ENCODE measurements around the gene DOCK2. TPM values are rescaled to one million over a fixed set of nuclear protein-coding genes. Genes with fewer than 3 reads are reported as not detected.

Gene DOCK2
- total RNA-seq, 4 donors from 2014 or later, result 2.3 to 11.2 (median 3.2) TPM

DNA sequence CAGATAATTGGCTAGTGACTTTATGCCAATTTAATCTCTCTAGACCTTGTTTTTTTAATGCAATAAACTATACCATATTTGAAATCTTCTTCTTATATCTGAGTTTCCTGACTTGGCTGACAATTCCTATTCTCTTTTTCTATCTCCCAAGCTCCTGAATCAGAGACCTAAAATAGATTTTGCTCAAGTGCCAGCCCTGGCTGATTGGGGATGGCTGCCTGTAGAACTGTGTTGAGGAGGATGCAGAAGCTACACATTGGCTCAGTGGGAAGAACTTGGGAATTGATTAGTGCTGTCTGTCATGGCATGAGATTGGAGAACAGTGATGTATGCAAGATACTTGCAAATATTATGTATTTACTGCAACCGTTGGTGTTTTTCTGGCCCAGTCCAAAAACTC lies 210.4 kb downstream of the DOCK2 start:
- TF ChIP-seq POLR2AphosphoS5 (IDR thresholded peaks at IDR 0.05), result no peak
- TF ChIP-seq EP300 (IDR thresholded peaks at IDR 0.05), result no peak
- no peak for TF ChIP-seq POLR2A (IDR thresholded peaks at IDR 0.05)
- TF ChIP-seq, protein P1, sequence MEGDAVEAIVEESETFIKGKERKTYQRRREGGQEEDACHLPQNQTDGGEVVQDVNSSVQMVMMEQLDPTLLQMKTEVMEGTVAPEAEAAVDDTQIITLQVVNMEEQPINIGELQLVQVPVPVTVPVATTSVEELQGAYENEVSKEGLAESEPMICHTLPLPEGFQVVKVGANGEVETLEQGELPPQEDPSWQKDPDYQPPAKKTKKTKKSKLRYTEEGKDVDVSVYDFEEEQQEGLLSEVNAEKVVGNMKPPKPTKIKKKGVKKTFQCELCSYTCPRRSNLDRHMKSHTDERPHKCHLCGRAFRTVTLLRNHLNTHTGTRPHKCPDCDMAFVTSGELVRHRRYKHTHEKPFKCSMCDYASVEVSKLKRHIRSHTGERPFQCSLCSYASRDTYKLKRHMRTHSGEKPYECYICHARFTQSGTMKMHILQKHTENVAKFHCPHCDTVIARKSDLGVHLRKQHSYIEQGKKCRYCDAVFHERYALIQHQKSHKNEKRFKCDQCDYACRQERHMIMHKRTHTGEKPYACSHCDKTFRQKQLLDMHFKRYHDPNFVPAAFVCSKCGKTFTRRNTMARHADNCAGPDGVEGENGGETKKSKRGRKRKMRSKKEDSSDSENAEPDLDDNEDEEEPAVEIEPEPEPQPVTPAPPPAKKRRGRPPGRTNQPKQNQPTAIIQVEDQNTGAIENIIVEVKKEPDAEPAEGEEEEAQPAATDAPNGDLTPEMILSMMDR (IDR thresholded peaks at IDR 0.05), result no peak

GRCh38 chr5:169848271-169848670 lies 211.2 kb downstream of the DOCK2 start:
- H3K36me3 ChIP-seq, result no peaks in the 10 kb centered on the region
- peaks cover 4% of the 10 kb centered on the region for H3K9me3 ChIP-seq
- H3K4me3 ChIP-seq, result no peak overlapping the region
- no peaks in the 10 kb centered on the region for H3K27me3 ChIP-seq
- WGBS, result 35% methylated on average over 3 of the region's 3 CpGs
- no peak for DNase-seq (ENCODE audit: low spot score in 2 of 2)
- no peak overlapping the region for H3K27ac ChIP-seq
- TF ChIP-seq EP300 (IDR thresholded peaks at IDR 0.05) (no peak), POLR2AphosphoS5 (IDR thresholded peaks at IDR 0.05) (no peak), POLR2A (IDR thresholded peaks at IDR 0.05) (no peak)
- TF ChIP-seq, protein P1 (IDR thresholded peaks at IDR 0.05), result no peak
- H3K4me1 ChIP-seq, result no peaks in the 10 kb centered on the region

More for the DNA sequence above, 210.4 kb downstream of the DOCK2 start:
- Histone ChIP-seq H3K27ac (no peak overlapping the region), H3K4me3 (no peak overlapping the region), H3K4me1 (no peaks in the 10 kb centered on the region), H3K36me3 (no peaks in the 10 kb centered on the region), H3K27me3 (no peaks in the 10 kb centered on the region), H3K9me3 (peaks cover 4% of the 10 kb centered on the region)
- no peak for DNase-seq (ENCODE audit: low spot score in 2 of 2)
- WGBS, result 71% methylated on average over 1 of the region's 1 CpG

DNA sequence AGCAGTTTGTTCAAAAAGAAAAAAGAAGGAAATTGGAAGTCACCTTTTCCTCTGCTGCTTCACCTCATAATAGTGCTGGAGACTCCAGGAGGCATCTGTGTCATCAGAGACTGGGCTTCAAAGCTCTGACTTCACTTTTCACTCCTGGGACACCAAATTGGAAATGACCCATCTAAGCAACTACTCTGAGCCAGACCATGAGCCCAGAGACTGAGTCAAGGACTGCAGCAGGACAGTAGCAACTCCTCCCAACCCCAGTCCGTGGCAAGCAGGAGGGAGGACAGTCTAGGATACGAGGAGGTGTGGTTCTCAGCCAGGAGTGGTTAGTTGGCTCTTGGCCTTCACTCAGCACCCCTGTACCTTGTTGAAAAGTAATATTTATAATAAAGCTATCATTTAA lies 211.7 kb downstream of the DOCK2 start:
- no peaks in the 10 kb centered on the region for H3K36me3 ChIP-seq
- H3K4me3 ChIP-seq, result no peak overlapping the region
- H3K4me1 ChIP-seq, result no peaks in the 10 kb centered on the region
- TF ChIP-seq EP300 (IDR thresholded peaks at IDR 0.05) (no peak), POLR2A (IDR thresholded peaks at IDR 0.05) (no peak), POLR2AphosphoS5 (IDR thresholded peaks at IDR 0.05) (no peak)
- H3K27me3 ChIP-seq, result no peaks in the 10 kb centered on the region
- 83% methylated on average over 2 of the region's 2 CpGs for WGBS
- DNase-seq (ENCODE audit: low spot score in 2 of 2), result no peak
- H3K9me3 ChIP-seq, result peaks cover 4% of the 10 kb centered on the region
- H3K27ac ChIP-seq, result no peak overlapping the region

- peaks cover 4% of the 10 kb centered on the region for H3K9me3 ChIP-seq
- TF ChIP-seq EP300 (IDR thresholded peaks at IDR 0.05), result no peak
- TF ChIP-seq POLR2A (IDR thresholded peaks at IDR 0.05), result no peak
- TF ChIP-seq, protein P1 (IDR thresholded peaks at IDR 0.05), result no peak
- no peak for TF ChIP-seq POLR2AphosphoS5 (IDR thresholded peaks at IDR 0.05)
- H3K36me3 ChIP-seq, result no peaks in the 10 kb centered on the region
- no peak overlapping the region for H3K27ac ChIP-seq
- no peak overlapping the region for H3K4me3 ChIP-seq
- WGBS, result 92% methylated on average over 2 of the region's 2 CpGs
- DNase-seq (ENCODE audit: low spot score in 2 of 2), result no peak
- H3K4me1 ChIP-seq, result no peaks in the 10 kb centered on the region
- H3K27me3 ChIP-seq, result no peaks in the 10 kb centered on the region
Measured at GRCh38 chr5:169850409-169850808, 213.3 kb downstream of the DOCK2 start.

DNA sequence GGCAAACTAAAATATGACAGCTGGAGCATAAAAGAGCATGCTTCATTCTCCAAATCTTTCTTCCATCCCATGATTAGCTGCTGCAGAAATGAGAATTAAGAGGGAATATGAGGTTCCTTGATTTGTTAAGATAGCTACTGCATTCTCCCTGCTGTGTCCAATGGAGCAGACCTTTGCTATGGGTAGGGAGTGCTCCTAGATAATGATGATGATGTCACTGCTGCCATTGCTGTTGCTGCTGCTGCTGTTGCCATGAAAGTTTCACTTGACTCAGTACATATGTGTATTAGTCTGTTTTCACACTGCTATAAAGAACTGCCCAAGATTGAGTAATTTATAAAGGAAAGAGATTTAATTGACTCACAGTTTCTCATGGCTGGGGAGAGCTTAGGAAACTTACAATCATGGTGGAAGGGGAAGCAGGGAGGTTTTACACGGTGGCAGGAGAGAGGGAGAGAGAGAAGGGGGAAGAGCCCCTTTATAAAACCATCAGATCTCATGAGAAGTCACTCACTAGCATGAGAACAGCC lies 214.3 kb downstream of the DOCK2 start:
- no peak overlapping the region for H3K27ac ChIP-seq

More for the DNA sequence above, 214.3 kb downstream of the DOCK2 start:
- Histone ChIP-seq H3K9me3 (peaks cover 4% of the 10 kb centered on the region), H3K36me3 (no peaks in the 10 kb centered on the region), H3K4me1 (no peaks in the 10 kb centered on the region), H3K27me3 (no peaks in the 10 kb centered on the region), H3K4me3 (no peak overlapping the region)
- TF ChIP-seq POLR2A (IDR thresholded peaks at IDR 0.05), result no peak
- TF ChIP-seq, protein P1 (IDR thresholded peaks at IDR 0.05), result no peak
- no peak for TF ChIP-seq POLR2AphosphoS5 (IDR thresholded peaks at IDR 0.05)
- TF ChIP-seq EP300 (IDR thresholded peaks at IDR 0.05), result no peak
- WGBS, result 88% methylated on average over 1 of the region's 1 CpG
- no peak for DNase-seq (ENCODE audit: low spot score in 2 of 2)
